GM12872 (cell line): Measurements from ENCODE around the gene TCTN1.

Experiments used
- CTCF ChIP-seq: IDR thresholded peaks from 3 replicates; pipeline ENCODE4 v1.5.1; 2011; ENCODE audit warnings: low read depth, mild to moderate bottlenecking, low read length, moderate library complexity; ENCODE audit not compliant: insufficient read depth

Gene TCTN1

DNA sequence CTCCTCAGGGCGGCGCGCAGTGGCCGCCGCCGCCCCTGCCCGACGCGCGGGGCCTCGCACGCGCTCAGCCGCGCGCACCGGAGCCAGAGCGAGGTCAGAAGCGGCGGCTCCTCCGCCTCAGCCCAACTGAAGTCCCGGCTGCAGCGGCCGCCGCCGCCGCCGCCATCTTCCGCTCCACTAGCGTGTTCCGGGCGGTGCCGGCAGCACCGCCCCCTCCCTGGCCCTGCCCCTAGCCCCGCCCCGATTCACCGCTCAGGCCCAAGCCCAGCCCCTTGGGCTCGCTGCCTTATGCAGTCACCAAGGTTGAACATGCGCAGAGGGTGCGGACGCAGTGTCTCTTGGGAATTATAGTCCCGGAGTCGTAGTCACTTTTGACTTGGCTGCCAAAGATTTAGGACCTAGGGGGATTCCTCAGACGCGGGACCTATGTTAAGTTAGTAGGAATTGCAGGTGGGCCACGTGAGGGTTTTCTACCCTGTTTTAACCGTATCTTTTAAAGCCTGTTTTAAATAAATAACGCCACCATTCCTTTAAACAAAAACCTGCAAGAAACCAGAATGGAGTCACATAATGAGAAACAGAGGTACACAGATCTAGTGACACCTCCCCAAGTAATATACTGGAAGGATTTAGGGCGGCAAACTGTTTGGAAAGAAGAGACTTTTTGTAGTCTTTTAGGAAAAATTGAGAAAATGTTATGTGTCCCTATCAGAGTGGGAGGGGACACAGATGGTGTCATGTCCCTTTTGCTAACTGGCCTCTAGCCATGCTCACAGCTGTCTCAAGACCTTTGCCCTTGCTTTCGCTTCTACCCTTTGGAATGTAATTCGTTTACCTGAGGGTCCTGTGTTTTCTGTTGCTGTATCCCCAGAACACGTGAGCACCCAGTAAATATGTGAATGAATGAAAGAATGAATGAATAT lies 30.5 kb upstream of the TCTN1 start, which contains the start of gene PPTC7:
Gene PPTC7, minus strand, starts transcription at position 182 of the 923 bp plus-strand sequence. CDS start 287 bp downstream, outside the sequence.
- TF ChIP-seq CTCF = no peak

DNA sequence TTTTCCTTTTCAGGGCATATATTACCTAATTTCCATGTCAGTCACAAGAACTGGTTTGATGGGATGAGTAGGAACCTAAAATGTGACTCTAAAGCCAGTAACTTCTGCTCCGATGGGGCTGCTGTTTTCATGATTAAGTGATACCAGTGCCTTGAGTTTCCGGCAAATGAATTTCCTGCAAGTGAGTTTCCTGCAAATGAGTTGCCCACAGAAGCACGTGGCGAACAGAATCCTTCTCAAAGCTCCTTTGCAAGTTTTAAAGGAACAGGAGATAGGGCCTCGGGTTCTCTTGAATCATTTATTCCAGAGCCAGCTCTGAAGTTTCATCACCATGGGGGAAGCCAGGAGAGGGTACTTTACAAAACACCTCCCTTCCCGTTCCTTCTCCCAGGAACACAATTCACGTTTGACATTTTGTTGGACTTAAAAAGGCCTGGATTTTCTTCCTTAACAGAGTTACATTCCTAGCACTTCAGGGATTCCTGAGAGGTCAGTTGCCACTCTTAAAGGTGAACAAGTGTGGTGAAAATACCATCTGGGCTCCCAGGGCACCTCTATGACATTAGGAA lies 28.6 kb upstream of the TCTN1 start:
- no peak for TF ChIP-seq CTCF

- no peak for TF ChIP-seq CTCF
Measured at GRCh38 chr12:110590059-110590458, 23.9 kb upstream of the TCTN1 start.

DNA sequence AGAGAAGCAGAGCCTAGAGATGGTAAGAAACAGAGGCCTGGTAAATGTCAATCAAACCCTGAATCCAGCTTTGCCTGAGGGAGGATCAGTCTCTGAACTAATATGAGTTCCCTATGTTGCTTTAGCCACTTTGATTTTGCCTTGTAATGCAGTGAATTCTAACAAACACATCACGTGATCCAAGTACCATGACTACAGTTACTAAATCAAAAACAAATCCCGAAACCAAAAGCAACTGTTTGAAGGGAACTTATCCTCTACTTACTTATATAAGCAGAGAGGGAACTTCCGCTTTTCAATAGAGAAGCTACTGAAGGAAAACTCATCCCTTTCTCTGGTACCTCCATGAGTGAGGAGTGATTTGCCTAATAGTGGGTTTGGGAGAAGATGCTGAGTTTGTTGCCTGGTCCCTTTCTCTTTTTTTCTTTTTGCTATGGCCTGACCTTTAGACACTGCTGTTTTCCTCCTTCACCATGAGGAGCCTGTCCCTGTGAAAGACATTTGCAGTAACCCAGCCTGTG lies 23.1 kb upstream of the TCTN1 start:
- no peak for TF ChIP-seq CTCF

DNA sequence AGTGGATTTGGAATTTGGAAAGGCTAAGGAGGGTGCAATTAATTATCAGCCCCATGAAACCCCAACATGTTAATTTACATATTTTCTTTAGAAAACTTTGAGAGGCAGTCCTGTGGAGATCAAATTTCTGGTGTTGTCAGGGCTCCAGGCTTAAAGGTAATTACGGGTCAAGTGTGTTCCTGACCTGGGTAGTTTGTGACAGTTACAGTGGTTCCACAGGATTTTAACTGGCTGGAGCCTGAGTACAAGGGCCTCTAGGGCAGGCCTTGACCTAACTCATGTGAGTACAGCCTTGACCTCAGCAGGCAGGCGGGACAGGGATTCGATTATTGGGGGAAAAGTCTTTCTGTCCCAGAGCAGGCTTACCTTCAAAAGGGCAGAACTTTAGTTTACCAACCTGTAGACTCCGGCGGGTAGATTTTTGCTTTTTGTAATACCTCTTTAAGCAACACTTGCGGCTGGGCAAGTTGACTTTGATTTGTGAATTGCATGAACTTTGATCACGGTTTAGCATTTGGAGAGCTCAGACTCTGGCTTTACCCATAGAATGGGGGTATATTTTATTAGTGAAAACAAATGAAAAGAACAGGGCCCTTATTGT lies 22.4 kb upstream of the TCTN1 start:
- no peak for TF ChIP-seq CTCF

DNA sequence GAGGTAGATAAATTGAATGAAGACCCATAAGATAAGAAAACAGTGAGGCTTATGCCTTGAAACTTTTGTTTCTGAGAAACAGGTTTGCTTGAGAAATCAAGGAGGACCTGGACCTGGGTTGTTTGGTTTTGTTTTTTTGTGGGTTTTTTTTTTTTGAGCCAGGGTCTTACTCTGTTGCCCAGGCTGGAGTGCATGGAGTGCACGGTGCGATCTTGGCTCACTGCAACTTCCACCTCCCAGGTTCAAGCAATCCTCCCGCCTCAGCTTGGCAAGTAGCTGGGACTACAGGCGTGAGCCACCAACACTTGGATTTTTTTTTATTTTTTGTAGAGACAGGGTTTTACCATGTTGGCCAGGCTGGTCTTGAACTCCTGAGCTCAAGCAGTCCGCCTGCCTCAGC lies 21.9 kb upstream of the TCTN1 start:
- no peak for TF ChIP-seq CTCF

GRCh38 chr12:110597885-110598284 lies 16.0 kb upstream of the TCTN1 start:
- no peak for TF ChIP-seq CTCF
